ENCODE data around the gene DVL3.

GRCh38 chr3:184198509-184198908, 43.3 kb downstream of the DVL3 start:
- TF ChIP-seq CTCF (IDR thresholded peaks at IDR 0.05): no peak
- no peak for TF ChIP-seq ZFX (IDR thresholded peaks at IDR 0.05; ENCODE audit: borderline replicate concordance)
